ENCODE results near the gene RBM15B. TPM values are rescaled to one million over a fixed set of nuclear protein-coding genes. Genes with fewer than 3 reads are reported as not detected.
"Not testable (repeated sequence)": the region's sequence is repeated elsewhere in the genome, so short reads cannot be mapped to it uniquely, and the experiment has no call there.

RBM15B gene
- total RNA-seq: 10 to 100 TPM; 40.5 to 41.2 TPM

- CTCF ChIA-PET: no interaction called here
- POLR2A ChIA-PET: no interaction called here
Observed at GRCh38 chr3:51391075-51391565, at the start of gene RBM15B. RBM15B (plus strand) TSS chr3:51391285; CDS start chr3:51391400, 115 bp downstream.

- POLR2A ChIA-PET: interaction anchor here (0.6 kb wide), 1 partner anchor 17 kb away, joined by 4 read pairs; no protein-coding TSS in a partner anchor
- CTCF ChIA-PET: interaction anchor here (0.6 kb wide), 1 partner anchor 477 kb away, joined by 3 read pairs; no protein-coding TSS in a partner anchor
Observed at GRCh38 chr3:51343918-51344687, 47.0 kb upstream of the RBM15B start.

GRCh38 chr3:51350751-51351150 is 40.3 kb upstream of the RBM15B start:
- ChIA-PET POLR2A (no interaction called here), CTCF (no interaction called here)

- POLR2A ChIA-PET: no interaction called here
- CTCF ChIA-PET: no interaction called here
Observed at GRCh38 chr3:51353131-51353530, 38.0 kb upstream of the RBM15B start.

- CTCF ChIA-PET: no interaction called here
- POLR2A ChIA-PET: no interaction called here
Observed at GRCh38 chr3:51353691-51354090, 37.4 kb upstream of the RBM15B start.

GRCh38 chr3:51354172-51354571 is 36.9 kb upstream of the RBM15B start:
- ChIA-PET POLR2A (no interaction called here), CTCF (no interaction called here)

GRCh38 chr3:51354731-51355615 is 36.1 kb upstream of the RBM15B start:
- ChIA-PET CTCF (no interaction called here), POLR2A (no interaction called here)

- ChIA-PET POLR2A (no interaction called here), CTCF (interaction anchor here (0.7 kb wide), 1 partner anchor 680 kb away, joined by 3 read pairs; no protein-coding TSS in a partner anchor)
Observed at GRCh38 chr3:51355891-51356578, 35.0 kb upstream of the RBM15B start.

GRCh38 chr3:51357856-51358255 is 33.2 kb upstream of the RBM15B start:
- ChIA-PET POLR2A (no interaction called here), CTCF (no interaction called here)

- ChIA-PET CTCF (no interaction called here), POLR2A (no interaction called here)
Observed at GRCh38 chr3:51358981-51359380, 32.1 kb upstream of the RBM15B start.

- ChIA-PET POLR2A (no interaction called here), CTCF (interaction anchor here (1.0 kb wide), 1 partner anchor 67 kb away, joined by 4 read pairs; no protein-coding TSS in a partner anchor)
Observed at GRCh38 chr3:51360806-51361205, 30.3 kb upstream of the RBM15B start.

- CTCF ChIA-PET: interaction anchor here (0.7 kb wide), 1 partner anchor 49 kb away, joined by 3 read pairs; no protein-coding TSS in a partner anchor
- POLR2A ChIA-PET: no interaction called here
Observed at GRCh38 chr3:51361746-51362145, 29.3 kb upstream of the RBM15B start.

GRCh38 chr3:51362476-51362875 is 28.6 kb upstream of the RBM15B start:
- CTCF ChIA-PET: interaction anchor here (0.7 kb wide), 1 partner anchor 50 kb away, joined by 3 read pairs; no protein-coding TSS in a partner anchor
- POLR2A ChIA-PET: no interaction called here

GRCh38 chr3:51368276-51368675 is 22.8 kb upstream of the RBM15B start:
- CTCF ChIA-PET, POLR2A ChIA-PET: not testable (repeated sequence)

GRCh38 chr3:51371943-51372557 is 19.0 kb upstream of the RBM15B start:
- ChIA-PET CTCF (interaction anchor here (0.7 to 1.0 kb wide), 5 partner anchors 74 to 756 kb away, joined by 3 to 5 read pairs (median 3); no protein-coding TSS in a partner anchor), POLR2A (no interaction called here)

- CTCF ChIA-PET: no interaction called here
- POLR2A ChIA-PET: no interaction called here
Observed at GRCh38 chr3:51373658-51374421, 17.2 kb upstream of the RBM15B start.

GRCh38 chr3:51374456-51374855 is 16.6 kb upstream of the RBM15B start:
- CTCF ChIA-PET: no interaction called here
- POLR2A ChIA-PET: no interaction called here

GRCh38 chr3:51375136-51375535 is 15.9 kb upstream of the RBM15B start:
- CTCF ChIA-PET: no interaction called here
- POLR2A ChIA-PET: no interaction called here

- ChIA-PET CTCF (no interaction called here), POLR2A (no interaction called here)
Observed at GRCh38 chr3:51375571-51375970, 15.5 kb upstream of the RBM15B start.
